ENCODE results near the gene GLB1L.
"Not testable (repeated sequence)": the region's sequence is repeated elsewhere in the genome, so short reads cannot be mapped to it uniquely, and the experiment has no call there.

GLB1L gene

DNA sequence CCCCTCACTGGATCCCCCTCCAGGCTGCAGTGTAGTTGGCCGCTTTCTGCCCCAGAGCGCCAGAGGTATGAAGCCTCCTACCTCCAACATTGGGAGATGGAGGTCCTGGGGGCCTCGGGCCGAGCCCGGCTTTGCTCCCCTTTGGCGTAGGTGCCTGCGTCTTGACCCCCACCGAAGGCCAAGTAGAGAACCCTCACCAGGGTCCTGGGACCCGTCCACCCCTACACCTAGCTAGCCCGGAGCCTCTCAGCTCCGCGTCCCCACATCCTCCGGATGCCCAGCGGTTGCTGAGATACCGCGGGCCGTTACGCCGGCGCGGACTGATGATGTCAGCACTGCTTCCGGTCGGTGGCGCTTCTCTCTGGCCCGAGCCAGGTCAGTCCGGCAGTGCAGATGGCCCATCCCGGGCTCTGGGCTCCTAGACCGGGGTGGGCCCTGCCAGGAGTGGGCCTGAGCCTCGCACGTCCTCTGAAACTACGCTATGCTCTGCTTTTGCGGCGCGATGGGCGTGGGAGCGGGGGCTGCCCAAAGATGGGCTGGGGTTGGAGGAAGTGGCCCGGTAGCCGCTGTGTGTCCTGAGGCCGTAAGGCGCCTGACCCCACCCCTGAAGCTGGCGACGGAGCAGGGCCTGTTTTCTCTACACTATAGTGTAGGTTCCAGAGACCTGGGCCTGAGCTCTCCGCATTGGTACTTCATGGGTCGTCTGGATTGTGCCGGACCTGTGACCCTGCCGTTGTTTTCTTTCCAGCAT is at the start of gene GLB1L, which contains the start of gene STK16:
TSS of gene GLB1L (minus strand) at position 297 of the 751 bp plus-strand sequence. CDS start 1,871 bp downstream, outside the sequence.
TSS of gene STK16 (plus strand) at position 332 of the 751 bp plus-strand sequence. CDS start 521 bp downstream, outside the sequence.
- no peak for FAIRE-seq

DNA sequence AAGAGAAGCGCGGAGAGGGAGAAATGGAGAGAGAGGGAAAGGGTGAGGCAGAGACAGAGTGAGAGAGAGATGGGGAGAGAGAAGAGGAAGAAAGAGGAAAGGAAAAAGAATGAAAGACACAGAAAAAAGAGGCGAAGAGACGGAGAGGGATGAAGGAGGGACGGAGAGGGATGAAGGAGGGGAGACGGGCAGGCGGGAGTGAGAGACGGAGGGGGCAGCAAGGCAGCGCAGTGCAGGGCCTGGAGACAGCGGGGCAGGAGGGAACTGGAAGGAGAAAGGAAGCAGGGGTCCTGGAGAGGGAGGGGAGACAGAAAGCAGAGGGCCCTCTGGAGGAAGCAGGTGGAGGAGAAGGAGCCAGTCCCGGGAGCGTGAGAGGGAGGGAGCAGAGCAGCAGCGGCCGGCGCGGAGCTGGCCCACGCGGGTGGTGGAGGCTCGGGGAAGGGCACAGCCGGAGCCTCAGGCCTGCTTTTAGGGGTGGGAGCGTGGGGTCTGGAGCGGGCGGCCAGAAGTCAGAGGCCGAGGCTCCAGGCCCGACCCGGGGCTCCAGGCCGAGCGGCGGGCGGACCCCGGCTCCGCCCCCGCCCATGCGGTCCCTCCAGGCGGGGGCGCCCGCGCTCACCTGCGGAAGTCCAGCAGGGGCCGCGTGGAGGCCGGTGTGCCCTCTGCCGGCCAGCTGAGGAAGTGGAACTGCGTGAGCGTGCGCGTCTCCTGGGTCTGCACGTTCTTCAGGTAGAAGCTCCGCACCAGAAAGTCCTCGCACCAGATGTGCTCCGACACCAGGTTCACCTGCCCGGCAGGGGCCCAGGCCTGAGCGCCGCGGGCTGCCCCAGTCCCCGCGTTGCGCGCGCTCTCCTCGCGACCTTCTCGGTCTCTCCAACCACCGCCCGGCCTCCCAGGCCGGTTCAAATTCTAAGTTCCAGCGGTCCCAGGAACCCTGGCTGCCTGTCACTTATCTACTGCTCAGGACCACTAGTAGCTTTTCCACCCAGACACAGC is 49.4 kb upstream of the GLB1L start:
- FAIRE-seq = no peak

DNA sequence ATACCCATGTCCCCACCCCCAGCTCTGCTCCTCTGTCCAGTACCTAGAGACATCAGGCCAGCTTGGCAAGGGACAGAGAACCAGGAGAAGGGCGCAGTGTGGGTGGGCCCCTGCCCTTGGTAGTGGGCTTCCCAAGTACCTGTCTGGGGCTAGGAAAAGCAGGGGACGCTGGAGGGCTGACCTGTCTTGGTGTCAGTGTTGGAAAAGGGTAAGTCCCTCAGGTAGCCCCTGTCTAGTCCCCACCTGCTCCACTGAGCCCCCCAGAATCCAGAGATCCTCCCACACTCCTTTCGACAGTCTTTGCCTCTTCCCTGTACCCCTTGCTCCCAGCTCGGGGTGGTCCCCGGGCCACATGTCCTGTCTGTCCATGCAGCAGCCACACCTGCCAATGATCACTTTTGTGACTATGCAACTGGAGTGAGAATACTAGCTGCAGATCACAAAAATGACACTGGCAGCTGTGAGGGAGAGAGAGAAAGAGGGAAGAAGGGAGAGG is 48.5 kb upstream of the GLB1L start:
- no peak for FAIRE-seq

DNA sequence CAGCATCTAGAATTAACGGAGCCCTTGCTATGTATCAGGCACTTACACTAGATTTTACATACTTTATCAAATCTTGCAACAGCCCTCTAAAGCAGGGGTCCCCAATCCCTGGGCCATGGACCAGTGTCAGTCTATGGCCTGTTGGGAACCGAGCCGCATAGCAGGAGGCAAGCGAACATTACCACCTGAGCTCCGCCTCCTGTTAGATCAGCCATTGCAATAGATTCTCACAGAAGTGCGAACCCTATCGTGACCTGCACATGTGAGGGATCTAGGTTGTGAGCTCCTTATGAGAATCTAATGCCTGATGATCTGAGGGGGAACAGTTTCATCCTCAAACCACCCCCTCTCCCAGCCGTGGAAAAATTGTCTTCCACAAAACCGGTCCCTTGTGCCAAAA is 47.4 kb upstream of the GLB1L start:
- FAIRE-seq = no peak

DNA sequence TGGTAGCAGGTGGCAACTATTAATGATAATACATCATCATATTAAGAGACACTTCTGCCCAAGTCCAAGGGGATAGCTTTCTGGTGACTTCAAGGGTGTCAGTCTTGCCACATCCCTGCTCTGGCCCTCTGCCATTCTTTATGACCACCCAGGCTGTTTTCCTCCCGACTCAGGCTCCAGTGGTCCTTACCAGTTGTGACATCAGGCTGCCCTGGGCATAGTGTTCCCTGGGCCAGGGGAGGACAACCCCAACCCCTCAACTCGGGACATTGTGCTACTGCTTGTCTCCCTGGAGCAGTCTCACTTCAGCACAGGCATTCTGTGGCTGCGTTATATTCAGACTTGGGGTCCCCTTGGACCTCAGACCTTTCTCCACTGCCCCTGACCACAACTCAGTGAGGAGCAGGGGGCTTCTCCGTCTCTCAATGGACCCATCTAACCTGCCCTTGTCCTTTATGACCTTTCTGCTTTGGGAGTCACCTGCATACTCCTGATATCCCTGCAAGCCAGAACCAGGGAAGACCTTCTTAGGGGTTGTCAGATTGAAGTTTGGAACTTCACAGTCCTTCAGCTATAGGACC is 46.8 kb upstream of the GLB1L start:
- no peak for FAIRE-seq

DNA sequence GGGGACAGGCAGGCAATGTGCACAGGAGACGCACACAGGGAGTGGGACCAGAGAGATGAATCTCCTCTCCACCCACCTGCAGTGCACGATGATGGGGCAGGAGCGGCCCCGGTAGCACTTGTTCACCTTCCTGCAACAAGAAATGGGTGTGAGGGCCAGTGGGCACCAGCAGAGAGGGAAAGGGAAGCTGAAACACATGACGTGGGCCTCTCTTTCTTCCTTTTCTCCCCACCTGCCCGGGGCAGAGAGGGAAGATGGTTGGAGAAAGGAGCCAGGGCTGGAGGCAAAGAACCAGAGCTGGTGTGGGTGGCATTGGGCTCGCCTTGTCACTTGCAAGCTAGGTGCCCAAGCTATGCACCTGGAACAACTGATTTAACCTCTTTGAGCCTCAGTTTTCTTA is 46.1 kb upstream of the GLB1L start:
- no peak for FAIRE-seq

DNA sequence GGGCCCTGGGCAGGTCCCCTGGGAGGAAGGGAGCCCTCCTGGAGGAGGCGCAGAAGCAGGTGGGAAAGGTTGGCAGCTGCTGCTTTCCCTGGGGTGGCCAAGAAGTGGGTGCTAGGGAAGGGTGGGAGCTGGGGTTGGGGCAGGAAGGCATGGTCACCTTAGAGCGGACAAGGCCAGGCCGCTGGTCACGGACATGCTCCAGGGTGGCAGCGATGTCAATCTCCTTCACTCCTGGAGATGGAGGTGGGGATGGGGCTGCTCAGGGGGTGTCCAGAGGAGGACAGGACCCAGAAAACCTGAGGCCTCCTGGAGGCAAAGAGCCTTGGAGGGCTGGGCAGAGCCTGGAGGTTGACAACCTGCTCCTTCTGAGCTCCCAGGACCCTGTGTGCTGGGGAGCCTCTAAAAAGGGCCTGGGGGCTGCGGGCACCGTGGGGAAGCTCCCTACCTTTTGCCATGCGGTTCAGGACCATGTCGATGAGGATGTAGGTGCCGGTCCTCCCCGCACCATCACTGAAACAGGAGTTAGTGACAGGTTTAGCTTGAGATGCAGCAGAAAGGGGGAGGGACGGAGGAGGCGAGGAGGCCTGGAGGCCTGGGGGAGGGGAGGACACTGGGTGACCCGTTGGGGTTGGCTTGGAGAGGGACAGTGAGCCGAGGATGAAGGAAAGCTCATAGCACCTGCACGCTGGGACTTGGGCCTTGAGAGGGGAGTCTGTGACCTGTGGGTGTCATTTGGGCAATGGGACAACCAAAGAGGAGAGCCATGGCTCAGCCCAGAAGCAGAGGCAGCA is 45.3 kb upstream of the GLB1L start:
- FAIRE-seq = no peak

DNA sequence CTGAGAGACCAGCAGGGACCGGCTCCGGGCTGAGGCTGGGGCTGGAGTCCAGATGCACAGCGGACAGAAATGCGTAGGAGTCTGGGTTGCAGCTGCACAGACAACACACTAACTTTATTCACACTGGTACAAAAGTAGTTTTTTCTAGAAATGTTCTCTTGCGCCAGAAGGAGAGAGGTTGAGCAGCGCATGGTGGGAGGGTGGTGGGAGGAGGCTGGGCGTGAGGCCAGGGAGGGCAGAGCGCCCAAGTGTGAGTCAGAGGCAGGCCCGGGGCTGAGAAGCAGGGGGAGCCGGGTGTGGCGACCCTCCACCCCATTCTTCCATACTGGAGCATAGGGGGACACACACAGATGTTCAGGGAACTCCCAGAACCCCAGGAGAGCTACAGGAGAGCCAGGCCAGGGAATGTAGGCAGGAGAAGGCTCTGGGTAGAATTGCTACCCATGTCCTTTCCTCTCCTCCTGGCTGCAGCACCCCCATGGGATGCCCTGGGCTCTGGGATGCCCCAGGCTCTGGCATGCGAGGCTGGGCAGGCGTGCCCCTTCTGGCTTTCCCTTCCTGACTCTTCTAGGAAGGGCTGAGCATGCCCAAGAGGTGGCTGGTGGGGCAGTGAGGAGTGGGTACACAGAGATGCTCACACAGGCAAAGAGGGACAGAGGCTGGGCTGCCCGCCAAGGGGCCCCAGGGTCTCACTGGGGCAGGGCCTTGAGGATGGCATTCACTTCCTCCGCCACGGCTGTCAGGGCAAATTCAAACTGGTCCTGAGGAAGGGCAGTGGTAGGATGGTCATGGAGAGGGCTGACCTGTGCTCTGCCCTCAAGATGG is 44.5 kb upstream of the GLB1L start:
- FAIRE-seq = no peak

DNA sequence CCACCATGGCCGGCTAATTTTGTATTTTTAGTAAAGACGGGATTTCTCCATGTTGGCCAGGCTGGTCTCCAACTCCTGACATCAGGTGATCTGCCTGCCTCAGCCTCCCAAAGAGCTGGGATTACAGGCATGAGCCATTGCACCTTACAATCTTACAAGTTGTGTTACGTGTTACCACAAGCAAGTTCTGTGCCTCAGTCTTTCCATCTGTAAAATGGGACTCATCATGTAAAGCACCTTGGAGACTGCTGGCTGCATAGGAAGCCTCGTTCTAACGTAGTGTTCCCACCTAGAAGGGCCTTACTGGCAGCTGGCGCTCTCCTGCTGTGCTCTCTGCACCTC is 43.9 kb upstream of the GLB1L start:
- FAIRE-seq = no peak

DNA sequence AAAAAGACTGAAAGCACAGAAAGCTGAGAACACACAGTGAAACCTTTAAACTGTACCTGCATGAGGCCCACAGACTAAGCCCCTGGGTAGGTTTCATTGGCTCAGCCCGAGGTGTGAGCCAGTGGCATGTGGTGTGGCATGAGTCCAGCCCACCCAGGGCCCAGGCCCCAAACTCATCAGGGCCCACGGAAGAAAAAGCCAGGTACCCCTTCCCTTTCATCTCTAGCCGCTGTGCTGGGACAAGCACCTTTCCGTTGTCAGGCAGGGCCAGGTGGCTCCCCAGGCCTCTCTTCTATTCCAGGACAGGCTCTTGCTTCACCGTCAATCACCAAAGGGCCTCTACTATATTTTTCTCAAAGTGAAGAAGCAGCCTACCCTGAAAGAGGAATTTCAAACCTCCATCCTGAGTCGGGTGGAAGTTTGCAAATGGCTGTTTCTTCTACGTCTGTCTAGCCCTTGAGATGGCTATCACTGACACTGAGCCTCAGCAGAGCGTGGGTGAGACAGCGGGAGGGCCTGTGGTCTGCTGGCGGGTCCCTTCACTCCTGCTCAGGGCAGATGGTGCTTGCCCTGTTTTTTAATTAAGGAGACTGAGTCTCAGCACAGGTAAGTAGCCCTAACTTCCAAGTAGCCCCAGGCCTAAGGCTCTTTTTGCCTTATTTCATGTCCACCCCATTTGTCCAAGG is 42.5 kb upstream of the GLB1L start:
- no peak for FAIRE-seq

DNA sequence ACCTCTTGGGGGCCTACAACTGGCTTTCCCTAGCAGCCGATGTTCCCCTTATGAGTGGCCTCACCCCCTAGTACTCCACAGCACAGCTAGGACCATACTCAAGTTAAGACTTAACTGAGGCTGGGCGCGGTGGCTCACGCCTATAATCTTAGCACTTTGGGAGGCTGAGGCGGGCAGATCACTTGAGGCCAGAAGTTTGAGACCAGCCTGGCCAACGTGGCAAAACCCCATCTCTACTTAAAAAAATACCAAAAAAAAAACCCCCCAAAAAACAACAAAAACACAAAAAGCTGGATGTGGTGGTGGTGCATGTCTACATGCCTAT is 41.8 kb upstream of the GLB1L start:
- FAIRE-seq = not testable (repeated sequence)

DNA sequence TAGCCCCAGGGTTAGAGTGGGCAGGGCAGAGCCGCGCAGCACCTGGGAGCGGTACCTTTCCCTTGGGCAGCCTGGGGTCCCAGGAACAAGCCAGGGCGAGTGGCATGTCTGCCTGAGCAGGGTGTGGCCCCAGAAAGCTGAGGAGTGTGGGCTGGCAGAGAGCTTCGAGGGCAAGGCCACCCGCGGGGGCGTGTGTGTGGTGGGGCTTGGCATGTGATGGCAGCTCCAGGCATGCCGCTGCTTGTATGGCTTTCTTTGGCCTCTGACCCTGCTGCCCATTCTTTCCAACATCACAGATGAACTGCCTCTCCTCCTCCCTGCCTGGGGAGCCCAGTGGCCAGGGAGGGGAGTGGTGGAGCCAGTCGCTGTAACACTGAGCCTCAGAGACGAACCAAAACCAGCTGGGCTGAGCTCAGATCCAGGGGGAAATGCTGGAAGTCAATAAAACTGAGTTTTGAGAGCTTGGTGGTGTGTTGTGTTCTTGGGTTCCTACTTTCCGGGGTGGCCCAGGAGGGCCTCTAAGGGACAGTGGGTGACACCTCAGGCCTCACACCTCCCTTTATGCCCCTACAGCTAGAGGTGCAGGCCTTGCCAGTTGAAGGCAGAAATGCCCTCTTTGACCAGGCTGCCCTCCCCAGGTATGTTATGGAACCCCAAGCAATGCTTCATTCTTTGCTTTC is 41.3 kb upstream of the GLB1L start:
- no peak for FAIRE-seq

DNA sequence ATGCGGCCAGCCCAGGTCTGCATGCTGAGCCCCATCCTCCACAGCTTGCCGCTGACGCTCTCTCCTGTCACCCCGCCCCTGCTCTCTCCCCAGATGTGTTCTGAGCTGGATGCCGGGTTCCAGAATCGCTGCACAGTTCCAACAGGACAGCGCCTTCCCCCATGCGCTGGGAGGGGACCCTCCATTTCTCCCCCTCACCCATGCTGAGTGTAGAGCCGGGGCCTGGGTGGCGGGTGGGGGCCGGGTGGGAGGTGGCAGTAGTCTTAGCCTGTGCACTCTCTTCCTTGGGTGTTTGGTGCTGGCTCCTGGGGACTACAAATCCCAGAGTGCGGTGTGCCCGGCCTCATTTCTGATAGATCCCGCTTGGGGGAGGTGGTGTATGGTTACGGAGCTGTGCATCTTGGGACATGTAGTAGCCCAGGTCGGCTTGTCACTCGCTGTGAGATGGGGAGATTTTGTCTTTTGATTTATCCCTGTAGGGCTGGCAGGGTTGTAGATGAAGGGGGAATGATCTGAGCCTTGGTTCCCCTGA is 40.7 kb upstream of the GLB1L start:
- FAIRE-seq = no peak

DNA sequence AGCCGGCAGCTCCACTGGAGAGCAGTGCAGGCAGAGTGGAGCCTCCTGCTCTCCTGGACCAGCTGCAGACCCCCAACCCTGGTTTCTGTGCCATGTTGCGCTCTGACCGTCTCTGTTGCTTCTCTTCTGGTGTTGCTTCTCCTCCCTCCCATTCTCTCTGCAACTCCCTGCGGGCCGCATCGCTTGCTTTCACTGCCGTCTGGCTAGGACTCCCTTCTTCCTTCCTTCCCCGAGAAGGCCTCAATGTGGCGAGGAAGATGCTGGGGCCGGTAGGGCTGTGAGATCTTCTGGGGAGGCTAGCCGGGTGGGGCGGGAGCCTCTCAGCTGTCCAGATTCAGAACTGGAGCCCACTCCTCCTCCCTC is 40.1 kb upstream of the GLB1L start:
- no peak for FAIRE-seq

DNA sequence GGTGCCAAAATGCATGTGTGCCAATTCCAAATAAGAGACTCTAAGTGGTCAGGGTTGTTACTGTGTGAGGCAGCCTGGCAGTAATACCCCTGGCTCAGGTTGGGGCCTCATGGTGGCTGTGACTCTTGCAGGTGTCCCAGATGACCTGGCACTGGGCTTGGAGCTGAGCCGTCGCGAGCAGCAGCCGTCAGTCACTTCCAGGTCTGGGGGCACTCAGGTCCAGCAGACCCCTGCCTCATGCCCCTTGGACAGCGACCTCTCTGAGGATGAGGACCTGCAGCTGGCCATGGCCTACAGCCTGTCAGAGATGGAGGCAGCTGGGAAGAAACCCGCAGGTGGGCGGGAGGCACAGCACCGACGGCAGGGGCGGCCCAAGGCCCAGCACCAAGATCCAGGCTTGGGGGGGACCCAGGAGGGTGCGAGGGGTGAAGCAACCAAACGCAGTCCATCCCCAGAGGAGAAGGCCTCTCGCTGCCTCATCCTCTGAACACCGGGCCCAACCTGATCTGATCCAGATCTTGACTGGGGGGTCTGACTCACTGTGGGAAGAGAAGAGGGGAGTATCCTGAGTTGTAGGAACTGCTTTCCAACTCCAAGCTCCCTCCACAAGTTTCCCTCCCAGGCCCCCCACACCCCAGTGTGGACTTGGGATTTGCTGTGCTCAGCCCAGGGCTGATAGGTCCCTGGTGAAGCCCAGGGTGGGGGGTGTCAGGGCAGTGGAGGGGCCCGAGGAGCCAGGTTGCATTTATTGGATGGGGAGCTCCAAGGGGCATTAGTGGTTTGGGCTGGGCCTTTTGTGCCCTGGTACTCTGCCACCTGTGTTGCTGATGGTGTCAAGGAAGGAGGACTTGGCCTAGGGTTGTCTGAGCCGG is 39.5 kb upstream of the GLB1L start:
- no peak for FAIRE-seq

DNA sequence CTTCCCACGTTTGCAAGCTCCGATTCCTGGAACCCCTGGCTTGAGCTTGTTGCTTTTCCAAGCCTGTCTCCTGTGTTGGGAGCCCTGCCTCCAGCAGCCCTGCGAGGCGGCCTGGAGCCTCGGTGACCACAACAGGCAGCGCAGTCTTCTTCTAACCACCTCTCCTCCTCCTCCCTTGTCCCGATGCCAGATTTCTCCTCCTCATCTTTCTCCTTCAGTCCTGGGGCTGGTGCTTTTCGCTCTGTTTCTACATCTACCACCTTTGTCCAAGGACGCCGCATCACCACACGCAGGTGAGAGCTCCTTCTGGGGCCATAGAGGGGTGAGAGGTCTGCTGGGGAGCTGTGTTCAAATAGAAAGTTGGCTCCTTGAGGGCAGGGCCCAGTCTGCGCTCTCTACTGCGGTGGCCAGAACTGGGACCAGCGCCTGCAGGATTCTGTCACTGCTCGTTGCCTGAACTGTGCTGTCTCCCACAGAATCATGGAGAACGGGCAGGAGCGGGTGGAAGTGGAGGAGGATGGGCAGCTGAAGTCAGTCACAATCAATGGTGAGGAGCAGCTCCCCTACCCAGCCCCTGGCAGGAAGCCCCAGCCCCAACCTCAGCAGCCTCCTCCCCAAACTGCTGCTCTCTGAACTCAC is 37.8 kb upstream of the GLB1L start:
- no peak for FAIRE-seq

DNA sequence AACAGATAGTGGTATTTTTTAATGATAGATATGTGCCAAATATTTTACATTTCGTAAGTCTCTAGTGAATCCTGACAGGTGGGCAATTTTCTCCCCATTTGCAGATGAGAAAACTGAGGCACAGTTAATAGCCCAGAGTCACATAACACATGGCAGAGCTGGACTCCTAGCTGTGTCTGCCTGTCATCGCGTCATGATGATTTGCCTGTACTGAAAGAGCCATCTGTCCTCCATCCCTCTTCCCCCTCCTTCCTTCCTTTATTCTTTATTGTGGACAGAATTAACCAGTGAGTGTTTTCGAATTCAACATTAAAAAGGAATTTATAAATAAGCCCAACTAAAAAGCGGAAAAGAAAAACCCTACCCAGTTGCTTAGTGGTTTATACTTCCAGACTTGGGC is 37.1 kb upstream of the GLB1L start:
- no peak for FAIRE-seq

DNA sequence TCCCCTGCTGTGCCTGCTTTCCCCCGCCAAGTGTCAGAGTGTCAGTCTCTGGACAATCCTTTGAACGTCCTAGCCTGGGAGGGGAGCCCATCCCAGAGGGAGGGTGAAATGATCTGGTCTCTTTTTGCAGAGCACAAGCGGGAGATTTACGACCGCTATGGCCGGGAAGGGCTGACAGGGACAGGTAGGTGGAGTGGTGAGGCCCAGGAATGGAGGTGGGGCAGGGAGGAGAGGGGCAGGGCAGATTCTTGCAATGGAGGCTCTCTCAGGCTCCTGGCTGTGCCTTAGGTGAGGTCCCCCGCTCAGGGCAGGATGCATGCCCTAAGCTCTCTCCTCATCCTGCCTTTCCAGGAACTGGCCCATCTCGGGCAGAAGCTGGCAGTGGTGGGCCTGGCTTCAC is 36.3 kb upstream of the GLB1L start:
- FAIRE-seq = no peak

DNA sequence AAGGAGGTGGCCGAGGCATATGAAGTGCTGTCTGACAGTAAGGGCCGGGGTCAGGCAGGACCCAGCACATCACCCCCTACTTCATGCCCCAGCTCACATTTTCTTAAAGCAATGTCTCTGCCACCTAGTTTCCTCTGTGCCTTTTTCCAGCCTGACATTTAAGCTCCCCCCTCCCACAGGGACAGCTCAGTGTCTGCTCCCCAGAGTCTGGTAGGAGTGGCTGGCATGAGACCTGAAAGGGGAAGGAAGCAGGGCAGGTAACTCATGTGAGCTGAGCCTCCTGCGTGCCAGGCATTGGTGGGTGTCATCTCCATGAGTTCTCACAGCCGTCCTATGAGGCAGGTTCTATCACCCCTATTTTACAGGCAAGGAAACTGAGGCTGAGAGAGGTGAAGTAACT is 35.4 kb upstream of the GLB1L start:
- FAIRE-seq = no peak
